Loucy (cell line): ENCODE results near the gene SLC9C2.
"Not testable (repeated sequence)": the region's sequence is repeated elsewhere in the genome, so short reads cannot be mapped to it uniquely, and the experiment has no call there.

Experiments
- H2AFZ ChIP-seq: fragments of 200-600 bp; sonication (generic); 2 replicates; pipeline ENCODE4 v1.6.0; 2016; ENCODE audit warnings: antibody characterized with exemption, mild to moderate bottlenecking, low read length, moderate library complexity
- H3F3A ChIP-seq: fragments of 200-600 bp; 2 replicates; pipeline ENCODE4 v1.6.0; 2016; ENCODE audit warnings: antibody characterized with exemption, low read depth, mild to moderate bottlenecking
- H3K27me3 ChIP-seq: fragments of 200-600 bp; sonication (generic); 2 replicates; pipeline ENCODE4 v1.6.1; 2014; ENCODE audit warnings: low read length, mild to moderate bottlenecking; ENCODE audit not compliant: insufficient read depth, poor library complexity, severe bottlenecking
- H3K36me3 ChIP-seq: fragments of 200-600 bp; sonication (generic); 2 replicates; pipeline ENCODE4 v1.6.1; 2016; ENCODE audit warnings: low read length; ENCODE audit not compliant: insufficient read depth
- H3K4me1 ChIP-seq: fragments of 200-600 bp; sonication (generic); 2 replicates; pipeline ENCODE4 v1.5.1; 2014; ENCODE audit warnings: low read length, mild to moderate bottlenecking; ENCODE audit not compliant: insufficient read depth, poor library complexity, severe bottlenecking
- H3K4me2 ChIP-seq: fragments of 200-600 bp; sonication (generic); 2 replicates; pipeline ENCODE4 v1.6.0; 2014; ENCODE audit warnings: antibody characterized with exemption, low read length, low read depth, mild to moderate bottlenecking; ENCODE audit not compliant: poor library complexity, severe bottlenecking
- H3K4me3 ChIP-seq: fragments of 200-600 bp; sonication (generic); 2 replicates; pipeline ENCODE4 v1.5.1; 2014; ENCODE audit warnings: low read length, mild to moderate bottlenecking, mixed read lengths; ENCODE audit not compliant: poor library complexity, severe bottlenecking
- H3K79me2 ChIP-seq: fragments of 200-600 bp; sonication (generic); 2 replicates; pipeline ENCODE4 v1.6.1; 2014; ENCODE audit warnings: low read length; ENCODE audit not compliant: insufficient read depth
- H3K9ac ChIP-seq: fragments of 200-600 bp; sonication (generic); 2 replicates; pipeline ENCODE4 v1.6.0; 2014; ENCODE audit warnings: mild to moderate bottlenecking, low read depth, low read length, moderate library complexity; ENCODE audit not compliant: poor library complexity, severe bottlenecking
- H3K9me2 ChIP-seq: fragments of 200-600 bp; sonication (generic); replicated peaks from 2 replicates; pipeline ENCODE4 v1.6.1; 2016; ENCODE audit warnings: low read depth, low read length, mixed read lengths
- H3K9me3 ChIP-seq: fragments of 200-600 bp; sonication (generic); 2 replicates; pipeline ENCODE4 v1.6.1; 2014; ENCODE audit warnings: mild to moderate bottlenecking, antibody characterized with exemption, low read length, low read depth; ENCODE audit not compliant: insufficient read depth
- H4K20me1 ChIP-seq: fragments of 200-600 bp; sonication (generic); 2 replicates; pipeline ENCODE4 v1.6.0; 2014; ENCODE audit warnings: antibody characterized with exemption, low read length, mild to moderate bottlenecking; ENCODE audit not compliant: insufficient read depth, poor library complexity, severe bottlenecking
- CTCF ChIP-seq: fragments of 200-600 bp; sonication (generic); conservative IDR thresholded peaks from 2 replicates; pipeline ENCODE4 v1.5.1; 2014; ENCODE audit warnings: mild to moderate bottlenecking, antibody characterized with exemption, low read length
- EZH2phosphoT487 ChIP-seq: fragments of 200-600 bp; IDR thresholded peaks from 2 replicates; pipeline ENCODE4 v1.6.1; 2018; ENCODE audit warnings: antibody characterized with exemption, mild to moderate bottlenecking, moderate library complexity, borderline replicate concordance

The SLC9C2 gene

GRCh38 chr1:173628888-173629287, 26.0 kb upstream of the SLC9C2 start:
- no peaks in the 10 kb centered on the region for H3F3A ChIP-seq
- no peak overlapping the region for H2AFZ ChIP-seq
- H3K4me3 ChIP-seq, result no peak overlapping the region
- H4K20me1 ChIP-seq, result no peaks in the 10 kb centered on the region
- peak; percentile 44 for TF ChIP-seq CTCF
- TF ChIP-seq EZH2phosphoT487, result no peak
- H3K36me3 ChIP-seq, result no peaks in the 10 kb centered on the region
- no peak overlapping the region for H3K9ac ChIP-seq
- H3K9me2 ChIP-seq, result no peaks in the 10 kb centered on the region
- H3K27me3 ChIP-seq, result no peaks in the 10 kb centered on the region
- no peaks in the 10 kb centered on the region for H3K79me2 ChIP-seq
- H3K4me1 ChIP-seq, result no peaks in the 10 kb centered on the region
- no peak overlapping the region for H3K4me2 ChIP-seq
- no peaks in the 10 kb centered on the region for H3K9me3 ChIP-seq

GRCh38 chr1:173627269-173627668, 24.4 kb upstream of the SLC9C2 start:
- H2AFZ ChIP-seq, result no peak overlapping the region
- H3K4me2 ChIP-seq, result no peak overlapping the region
- no peaks in the 10 kb centered on the region for H3K27me3 ChIP-seq
- H3K4me3 ChIP-seq, result no peak overlapping the region
- H3K4me1 ChIP-seq, result no peaks in the 10 kb centered on the region
- H3K36me3 ChIP-seq, result no peaks in the 10 kb centered on the region
- no peak for TF ChIP-seq EZH2phosphoT487
- TF ChIP-seq CTCF, result no peak
- H3F3A ChIP-seq, result no peaks in the 10 kb centered on the region
- H3K79me2 ChIP-seq, result no peaks in the 10 kb centered on the region
- no peak overlapping the region for H3K9ac ChIP-seq
- no peaks in the 10 kb centered on the region for H3K9me2 ChIP-seq
- no peaks in the 10 kb centered on the region for H4K20me1 ChIP-seq
- no peaks in the 10 kb centered on the region for H3K9me3 ChIP-seq

GRCh38 chr1:173616859-173617258, 14.0 kb upstream of the SLC9C2 start:
- Histone ChIP-seq H3K4me3 (no peak overlapping the region), H3K36me3 (no peaks in the 10 kb centered on the region), H3K9me2 (no peaks in the 10 kb centered on the region), H3F3A (no peaks in the 10 kb centered on the region), H3K27me3 (no peaks in the 10 kb centered on the region), H3K4me1 (no peaks in the 10 kb centered on the region), H2AFZ (no peak overlapping the region), H3K9me3 (no peaks in the 10 kb centered on the region; the same call in 1 of the 2 replicates), H3K79me2 (no peaks in the 10 kb centered on the region), H3K9ac (no peak overlapping the region), H4K20me1 (no peaks in the 10 kb centered on the region), H3K4me2 (no peak overlapping the region)
- TF ChIP-seq CTCF (no peak), EZH2phosphoT487 (no peak)

GRCh38 chr1:173613086-173613485, 10.2 kb upstream of the SLC9C2 start:
- H3K4me2 ChIP-seq, H4K20me1 ChIP-seq, H3K79me2 ChIP-seq, H3K9me2 ChIP-seq, H2AFZ ChIP-seq, H3K36me3 ChIP-seq, H3K27me3 ChIP-seq, H3K9me3 ChIP-seq, H3K4me1 ChIP-seq, H3F3A ChIP-seq, H3K4me3 ChIP-seq, H3K9ac ChIP-seq: not testable (repeated sequence)
